HEK293 (cell line): ENCODE data around the gene INSYN2A.

Experiments
- BCL11A ChIP-seq: fragments of 450-650 bp; formaldehyde crosslinking; IDR thresholded peaks from 2 replicates; pipeline ENCODE4 v1.5.1; 2016; ENCODE audit warnings: low read depth, missing biosample characterization, missing genetic modification characterization
- CTCF ChIP-seq: fragments of 450-650 bp; formaldehyde crosslinking; IDR thresholded peaks from 2 replicates; pipeline ENCODE4 v1.5.1; 2016; ENCODE audit warnings: missing biosample characterization, missing genetic modification characterization
- ELK4 ChIP-seq: IDR thresholded peaks from 2 replicates; pipeline ENCODE4 v1.6.1; 2011; ENCODE audit warnings: mild to moderate bottlenecking, low read depth, low read length, borderline replicate concordance
- MYNN ChIP-seq: fragments of 450-650 bp; formaldehyde crosslinking; IDR thresholded peaks from 2 replicates; pipeline ENCODE4 v1.5.1; 2016; ENCODE audit warnings: missing biosample characterization, missing genetic modification characterization, borderline replicate concordance
- PRDM2 ChIP-seq: fragments of 450-650 bp; formaldehyde crosslinking; IDR thresholded peaks from 2 replicates; pipeline ENCODE4 v1.5.1; 2016; ENCODE audit warnings: missing biosample characterization, missing genetic modification characterization, borderline replicate concordance
- TSHZ1 ChIP-seq: fragments of 450-650 bp; formaldehyde crosslinking; IDR thresholded peaks from 2 replicates; pipeline ENCODE4 v1.5.1; 2016; ENCODE audit warnings: missing biosample characterization, missing genetic modification characterization, borderline replicate concordance
- YY1 ChIP-seq: fragments of 450-650 bp; formaldehyde crosslinking; IDR thresholded peaks from 2 replicates; pipeline ENCODE4 v1.5.1; 2018; ENCODE audit warnings: missing biosample characterization, missing genetic modification characterization
- ZBTB10 ChIP-seq: fragments of 450-650 bp; formaldehyde crosslinking; IDR thresholded peaks from 2 replicates; pipeline ENCODE4 v1.5.1; 2016; ENCODE audit warnings: missing biosample characterization, missing genetic modification characterization
- ZFP3 ChIP-seq: fragments of 450-650 bp; formaldehyde crosslinking; IDR thresholded peaks from 2 replicates; pipeline ENCODE4 v1.5.1; 2016; ENCODE audit warnings: low read depth, missing biosample characterization, missing genetic modification characterization
- ZNF148 ChIP-seq: fragments of 450-650 bp; formaldehyde crosslinking; IDR thresholded peaks from 2 replicates; pipeline ENCODE4 v1.5.0; 2017; ENCODE audit warnings: missing biosample characterization, missing genetic modification characterization, borderline replicate concordance
- ZNF155 ChIP-seq: fragments of 450-650 bp; formaldehyde crosslinking; IDR thresholded peaks from 2 replicates; pipeline ENCODE4 v1.5.1; 2016; ENCODE audit warnings: missing biosample characterization, missing genetic modification characterization
- ZNF169 ChIP-seq: fragments of 450-650 bp; formaldehyde crosslinking; IDR thresholded peaks from 2 replicates; pipeline ENCODE4 v1.5.1; 2016; ENCODE audit warnings: missing biosample characterization, missing genetic modification characterization
- ZNF449 ChIP-seq: fragments of 450-650 bp; formaldehyde crosslinking; IDR thresholded peaks from 2 replicates; pipeline ENCODE4 v1.5.1; 2017; ENCODE audit warnings: missing biosample characterization, mild to moderate bottlenecking, missing genetic modification characterization, moderate library complexity
- ZNF530 ChIP-seq: fragments of 450-650 bp; formaldehyde crosslinking; IDR thresholded peaks from 2 replicates; pipeline ENCODE4 v1.5.1; 2016; ENCODE audit warnings: low read depth, missing biosample characterization, missing genetic modification characterization

- TF ChIP-seq ZNF169 (no peak), ZNF155 (tag by site-specific recombination) (no peak), CTCF (tag by site-specific recombination) (no peak), ZBTB10 (tag by site-specific recombination) (no peak), ZNF148 (no peak), ZFP3 (tag by site-specific recombination) (no peak), BCL11A (tag by site-specific recombination) (no peak), PRDM2 (no peak), ZNF449 (tag by site-specific recombination) (no peak), TSHZ1 (tag by site-specific recombination) (no peak), ELK4 (no peak), MYNN (tag by site-specific recombination) (no peak), ZNF530 (tag by site-specific recombination) (no peak), YY1 (tag by site-specific recombination) (no peak)
Observed at GRCh38 chr10:127194111-127194510, 2.3 kb downstream of the INSYN2A start.
